Thyroid gland (tissue), 4 donors: ENCODE data around the gene NPRL2.

Experiments used
- CTCF ChIP-seq, 6 experiments: fragments of 200-600 bp in 3 of 6; fragments of 450-650 bp in 3 of 6; sonication (generic) in 3 of 6; IDR thresholded peaks; one replicate each; pipeline ENCODE4 v1.5.1; 2016 to 2019; ENCODE audit warnings: antibody characterized with exemption in 6 of 6, mild to moderate bottlenecking in 2 of 6, inconsistent platforms in 1 of 6, moderate library complexity in 1 of 6
- POLR2A ChIP-seq, 2 donors: fragments of 450-650 bp; IDR thresholded peaks; one replicate each; pipeline ENCODE4 v1.6.1; 2017; ENCODE audit warnings: antibody characterized with exemption in 2 of 2, mild to moderate bottlenecking in 2 of 2, moderate library complexity in 1 of 2

GRCh38 chr3:50369012-50369670 lies 18.6 kb upstream of the NPRL2 start:
- TF ChIP-seq POLR2A (IDR thresholded peaks at IDR 0.05), result no peak
- TF ChIP-seq CTCF (IDR thresholded peaks at IDR 0.05), result no peak
